22Rv1 (cell line): Measurements from ENCODE around the gene HECTD3.
A peak's percentile ranks its signal among the peaks of the same experiment; 100 is the strongest.

ENCODE experiments used
- H3K27ac ChIP-seq: fragments of 450-650 bp; 2 replicates; pipeline ENCODE4 v1.5.1; 2017
- CTCF ChIP-seq: fragments of 450-650 bp; IDR thresholded peaks from 2 replicates; pipeline ENCODE4 v1.5.1; 2017; ENCODE audit warnings: mild to moderate bottlenecking
- ZFX ChIP-seq: fragments of 450-650 bp; IDR thresholded peaks from 2 replicates; pipeline ENCODE4 v1.6.1; 2017; ENCODE audit warnings: antibody characterized with exemption, borderline replicate concordance

HECTD3 gene

GRCh38 chr1:45026446-45026845 is 15.3 kb upstream of the HECTD3 start:
- no peak overlapping the region for H3K27ac ChIP-seq
- TF ChIP-seq CTCF (no peak), ZFX (no peak)

- H3K27ac ChIP-seq: no peak overlapping the region
- no peak for TF ChIP-seq ZFX
- no peak for TF ChIP-seq CTCF
Observed at GRCh38 chr1:45023663-45024062, 12.5 kb upstream of the HECTD3 start.

- TF ChIP-seq CTCF: peak; percentile 83
- TF ChIP-seq ZFX: no peak
- H3K27ac ChIP-seq: no peak overlapping the region
Observed at GRCh38 chr1:45018599-45019230, 7.6 kb upstream of the HECTD3 start.

- H3K27ac ChIP-seq: no peak overlapping the region
- no peak for TF ChIP-seq ZFX
- TF ChIP-seq CTCF: no peak
Observed at GRCh38 chr1:45016767-45017166, 5.6 kb upstream of the HECTD3 start.

- no peak overlapping the region for H3K27ac ChIP-seq
- no peak for TF ChIP-seq CTCF
- no peak for TF ChIP-seq ZFX
Observed at GRCh38 chr1:45016090-45016697, 5.1 kb upstream of the HECTD3 start.

- TF ChIP-seq ZFX (no peak), CTCF (no peak)
- H3K27ac ChIP-seq: no peak overlapping the region
Observed at GRCh38 chr1:45015683-45016082, 4.6 kb upstream of the HECTD3 start.

GRCh38 chr1:45014321-45015028 is 3.4 kb upstream of the HECTD3 start:
- no peak overlapping the region for H3K27ac ChIP-seq
- no peak for TF ChIP-seq ZFX
- TF ChIP-seq CTCF: peak; percentile 87
